Left lung (tissue), 10 donors: Measurements from ENCODE around the gene PRR30. TPM values are rescaled to one million over a fixed set of nuclear protein-coding genes. Genes with fewer than 3 reads are reported as not detected.

Experiments
- ATAC-seq: fragments of 200-7000 bp; cut with Tn5 transposase; one replicate; pipeline ENCODE4 v1.9.1; 2020; ENCODE audit warnings: moderate library complexity
- DNase-seq, 4 donors: peaks; one replicate each; pipeline ENCODE4 v3.0.0-alpha.2; 2013 to 2020
- H3K27ac ChIP-seq, 2 donors: fragments of 200-600 bp; sonication (generic) in 1 of 2; one replicate each; pipeline versions ENCODE4 v1.5.0 to v1.8.0; 2020 to 2021
- H3K27me3 ChIP-seq, 2 donors: fragments of 200-600 bp; sonication (generic) in 1 of 2; one replicate each; pipeline versions ENCODE4 v1.5.0 to v1.8.0; 2020 to 2021
- H3K36me3 ChIP-seq, 2 donors: fragments of 200-600 bp; sonication (generic) in 1 of 2; one replicate each; pipeline versions ENCODE4 v1.5.0 to v1.8.0; 2020 to 2021
- H3K4me1 ChIP-seq, 2 donors: fragments of 200-600 bp; one replicate each; pipeline ENCODE4 v1.8.0; 2021
- H3K4me3 ChIP-seq, 2 donors: fragments of 200-600 bp; sonication (generic) in 1 of 2; one replicate each; pipeline versions ENCODE4 v1.5.0 to v1.8.0; 2020 to 2021; ENCODE audit warnings: mild to moderate bottlenecking in 1 of 2
- H3K9me3 ChIP-seq, 2 donors: fragments of 200-600 bp; sonication (generic) in 1 of 2; one replicate each; pipeline versions ENCODE4 v1.5.0 to v1.8.0; 2020 to 2021
- CTCF ChIP-seq, 2 donors: fragments of 200-600 bp; sonication (generic) in 1 of 2; IDR thresholded peaks; one replicate each; pipeline versions ENCODE4 v1.5.0 to v1.8.0; 2021; ENCODE audit warnings: antibody characterized with exemption in 2 of 2
- intact Hi-C, 2 donors: fragments of 100-400 bp; cut with DNase I; formaldehyde crosslinking; loops; one replicate each; pipeline versions ENCODE4 v1.11.2 to v1.14.2; 2022
- polyA plus RNA-seq, 6 donors: library from polyadenylated mRNA; unstranded; fragments of 120-200 nt; gene quantifications; one replicate each; pipeline ENCODE4 v1.2.1, GENCODE V29; 2013; ENCODE audit not compliant: insufficient read length in 6 of 6
- total RNA-seq, 2 donors: library from RNA; stranded (reverse); fragmentation: NEBNext Ultra II Directional; extraction: Animal tissue kit (Norgen Biotek cat#: 25700); gene quantifications; one replicate each; pipeline ENCODE4 v1.2.1, GENCODE V29; 2021
- donor health status: DM: no; HTN: yes; CAD: no.
- donor health status: DM: no; HTN: no; CAD: no.

The PRR30 gene
- total and polyA plus RNA-seq, 8 donors, result not detected

- DNase-seq, result no peak
- no peaks in the 10 kb centered on the region for H3K36me3 ChIP-seq
- peaks cover 0 to 13% of the 10 kb centered on the region in 2 donors for H3K4me1 ChIP-seq
- no peak overlapping the region for H3K4me3 ChIP-seq
- H3K9me3 ChIP-seq, result no peaks in the 10 kb centered on the region
- intact Hi-C loops, result no loop called here
- H3K27ac ChIP-seq, result no peak overlapping the region
- no peak for TF ChIP-seq CTCF (IDR thresholded peaks at IDR 0.05)
- H3K27me3 ChIP-seq, result peaks cover 0 to 34% of the 10 kb centered on the region in 2 donors
- no peak for ATAC-seq
Observed at GRCh38 chr2:27174638-27175037, 35.4 kb upstream of the PRR30 start.

DNA sequence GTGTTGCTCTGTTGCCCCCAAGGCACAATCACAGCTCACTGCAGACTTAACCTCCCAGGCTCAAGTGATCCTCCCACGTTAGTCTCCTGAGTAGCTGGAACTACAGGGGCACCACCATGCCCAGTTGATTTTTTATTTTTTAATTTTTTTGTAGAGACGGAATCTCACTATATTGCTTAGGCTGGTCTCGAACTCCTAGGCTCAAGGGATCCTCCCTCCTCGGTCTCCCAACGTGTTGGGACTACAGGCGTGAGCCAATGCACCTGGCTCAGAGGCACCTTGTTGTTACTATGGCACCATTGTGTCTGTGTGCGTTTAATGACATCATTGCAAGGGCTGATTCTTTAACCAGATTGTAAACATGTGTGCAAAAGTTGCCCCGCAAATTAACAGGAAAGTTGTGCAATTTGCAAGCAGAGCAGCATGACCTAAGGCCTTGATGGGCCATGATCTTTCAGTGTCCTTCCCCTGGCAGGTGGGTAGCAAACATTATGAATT is 32.2 kb upstream of the PRR30 start:
- Histone ChIP-seq H3K36me3 (no peaks in the 10 kb centered on the region), H3K4me1 (peaks cover 0 to 16% of the 10 kb centered on the region in 2 donors), H3K27me3 (peaks cover 0 to 26% of the 10 kb centered on the region in 2 donors), H3K27ac (no peak overlapping the region), H3K9me3 (no peaks in the 10 kb centered on the region), H3K4me3 (no peak overlapping the region)
- no peak for TF ChIP-seq CTCF (IDR thresholded peaks at IDR 0.05)
- ATAC-seq, result no peak
- DNase-seq, result no peak
- intact Hi-C loops, result no loop called here

DNA sequence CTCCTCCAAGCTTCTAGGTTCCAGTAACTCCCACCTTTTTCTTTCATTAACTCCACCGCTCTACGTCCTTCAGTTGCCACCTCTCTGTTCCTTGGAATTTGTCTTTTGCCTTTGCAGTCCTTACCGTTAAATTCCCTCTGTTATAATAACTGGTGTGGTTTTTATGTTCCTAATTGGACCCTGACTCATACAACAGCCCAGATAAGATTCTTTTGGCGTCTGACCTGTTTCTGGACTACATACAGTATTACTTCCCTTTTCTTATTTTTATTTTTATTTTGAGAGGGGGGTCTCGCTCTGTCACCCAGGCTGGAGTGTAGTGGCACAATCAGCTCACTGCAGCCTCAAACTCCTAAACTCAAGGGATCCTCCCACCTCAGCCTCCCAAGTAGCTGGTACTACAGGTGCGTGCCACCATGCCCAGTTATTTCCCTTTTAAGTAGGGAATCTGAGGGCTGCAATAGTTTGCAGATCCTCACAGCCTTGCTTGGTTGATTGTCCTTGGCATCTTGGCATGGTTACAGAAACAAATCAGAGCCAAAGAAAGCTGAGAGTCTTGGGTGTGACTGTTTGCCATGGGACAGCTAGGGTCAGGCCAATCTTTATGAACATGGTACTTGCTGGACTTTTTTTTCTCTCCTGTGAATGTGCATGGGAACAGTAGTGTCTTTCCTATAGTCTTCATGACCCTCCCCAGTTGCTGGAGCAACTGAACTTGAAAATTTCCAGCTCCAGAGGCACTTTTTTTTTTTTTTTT is 31.5 kb upstream of the PRR30 start:
- H3K27me3 ChIP-seq, result peaks cover 0 to 26% of the 10 kb centered on the region in 2 donors
- DNase-seq, result no peak
- H3K36me3 ChIP-seq, result no peaks in the 10 kb centered on the region
- ATAC-seq, result no peak
- peaks cover 0 to 16% of the 10 kb centered on the region in 2 donors for H3K4me1 ChIP-seq
- no peak overlapping the region for H3K4me3 ChIP-seq
- H3K27ac ChIP-seq, result no peak overlapping the region
- H3K9me3 ChIP-seq, result no peaks in the 10 kb centered on the region
- intact Hi-C loops, result no loop called here
- TF ChIP-seq CTCF (IDR thresholded peaks at IDR 0.05), result no peak

GRCh38 chr2:27164960-27165763 is 26.0 kb upstream of the PRR30 start:
- Histone ChIP-seq H3K27me3 (peaks cover 0 to 8% of the 10 kb centered on the region in 2 donors), H3K4me3 (no peak overlapping the region), H3K9me3 (no peaks in the 10 kb centered on the region), H3K27ac (no peak overlapping the region), H3K36me3 (no peaks in the 10 kb centered on the region), H3K4me1 (peaks cover 0 to 8% of the 10 kb centered on the region in 2 donors)
- intact Hi-C loops, result no loop called here
- DNase-seq (no peak), ATAC-seq (no peak)
- TF ChIP-seq CTCF (IDR thresholded peaks at IDR 0.05), result no peak
